ENCODE data around the gene FBXO30. TPM values are rescaled to one million over a fixed set of nuclear protein-coding genes. Genes with fewer than 3 reads are reported as not detected.

Gene FBXO30
- total and polyA plus RNA-seq, 10 of the 15 experiments (the other 5 are each of a cell fraction or from before 2014, with no cell fraction given): 1.7 to 6.9 (median 5.3) TPM

- in situ Hi-C loops (cut with MboI): no loop called here
- no peak for ATAC-seq
- SMC1A ChIA-PET (ENCODE audit: uncharacterized antibody, unreplicated experiment): interaction anchor here (1.4 kb wide), 1 partner anchor 27 kb away, joined by 4 read pairs; no protein-coding TSS in a partner anchor
These were observed 21.6 kb upstream of the FBXO30 start for GRCh38 chr6:145836170-145836569.

More at GRCh38 chr6:145836170-145836569, 21.6 kb upstream of the FBXO30 start:
- Histone ChIP-seq H3K9me3 (replicated peaks; ENCODE audit: control insufficient read depth, insufficient read depth, low read length) (no peaks in the 10 kb centered on the region), H3K79me2 (ENCODE audit: control insufficient read depth, insufficient read depth, low read length) (no peaks in the 10 kb centered on the region), H3K27me3 (replicated peaks in 1 of 2; ENCODE audit: control insufficient read depth in 2 of 2, insufficient read depth in 2 of 2, low read length in 1 of 2) (no peaks in the 10 kb centered on the region), H3K4me2 (ENCODE audit: control insufficient read depth, insufficient read depth) (no peak overlapping the region), H2AFZ (ENCODE audit: control insufficient read depth, low read depth, low read length) (no peak overlapping the region), H4K20me1 (ENCODE audit: control insufficient read depth, insufficient read depth) (no peaks in the 10 kb centered on the region), H3K4me3 (no peak overlapping the region), H3K4me1 (ENCODE audit: control insufficient read depth, insufficient read depth, low read length) (no peaks in the 10 kb centered on the region), H3K27ac (ENCODE audit: control insufficient read depth, insufficient read depth) (no peak overlapping the region), H3K36me3 (ENCODE audit: control insufficient read depth in 2 of 2, insufficient read depth in 2 of 2, low read length in 1 of 2) (no peaks in the 10 kb centered on the region), H3K9ac (ENCODE audit: control insufficient read depth, insufficient read depth, low read length) (no peak overlapping the region)
- no peak for TF ChIP-seq CEBPZ (IDR thresholded peaks at IDR 0.05; ENCODE audit: low read depth, low read length)
- no peak for TF ChIP-seq CBX3 (IDR thresholded peaks at IDR 0.05; ENCODE audit: borderline replicate concordance, low read depth)
- no peak for TF ChIP-seq SRF (IDR thresholded peaks at IDR 0.05; ENCODE audit: low read depth in 2 of 2, low read length in 2 of 2)
- TF ChIP-seq SUPT20H (IDR thresholded peaks at IDR 0.05; ENCODE audit: borderline replicate concordance, control insufficient read depth, low read depth, low read length): no peak
- no peak for TF ChIP-seq NFIC (IDR thresholded peaks at IDR 0.05; ENCODE audit: low read depth, low read length)
- DNase-seq (ENCODE audit: low read depth, low spot score): no peak
- FAIRE-seq: no peak
- 66% methylated on average over 2 of the region's 2 CpGs for WGBS (ENCODE audit: insufficient coverage, insufficient replicate concordance, low lambda C conversion rate, missing lambda C conversion rate)
- POLR2A ChIA-PET: no interaction called here
- intact Hi-C loops (cut with micrococcal nuclease; ENCODE audit: unreplicated experiment): no loop called here
- RAD21 ChIA-PET (ENCODE audit: unreplicated experiment): no interaction called here
- BruUV-seq (replicated peaks): no TSS peak
- CTCF ChIA-PET: interaction anchor here (1.5 kb wide), 1 partner anchor 21 kb away, joined by 3 read pairs; no protein-coding TSS in a partner anchor
